ENCODE results near the gene MAP1S.

DNA sequence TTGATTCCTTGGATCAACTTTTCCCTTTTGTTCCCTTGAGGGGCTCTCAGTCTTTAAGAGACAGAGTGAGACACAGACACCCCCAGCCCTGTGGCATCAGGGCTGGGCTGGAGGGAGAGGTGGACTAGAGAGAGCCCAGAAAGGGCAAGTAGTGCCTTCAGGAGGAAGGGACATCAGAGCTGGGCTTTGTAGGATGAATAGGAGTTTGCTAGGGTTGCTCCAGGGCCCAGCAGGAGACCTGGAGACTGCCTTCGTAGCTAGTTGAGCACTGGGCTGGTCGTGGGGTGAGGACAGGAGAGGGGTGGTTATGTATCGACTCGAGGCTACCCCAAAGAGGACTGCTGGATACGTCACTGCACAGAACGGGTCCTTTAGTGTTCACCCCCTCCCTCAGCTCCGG is 5.4 kb downstream of the MAP1S start:
- no peak for TF ChIP-seq POLR2A (IDR thresholded peaks at IDR 0.05)
- TF ChIP-seq, protein P1, sequence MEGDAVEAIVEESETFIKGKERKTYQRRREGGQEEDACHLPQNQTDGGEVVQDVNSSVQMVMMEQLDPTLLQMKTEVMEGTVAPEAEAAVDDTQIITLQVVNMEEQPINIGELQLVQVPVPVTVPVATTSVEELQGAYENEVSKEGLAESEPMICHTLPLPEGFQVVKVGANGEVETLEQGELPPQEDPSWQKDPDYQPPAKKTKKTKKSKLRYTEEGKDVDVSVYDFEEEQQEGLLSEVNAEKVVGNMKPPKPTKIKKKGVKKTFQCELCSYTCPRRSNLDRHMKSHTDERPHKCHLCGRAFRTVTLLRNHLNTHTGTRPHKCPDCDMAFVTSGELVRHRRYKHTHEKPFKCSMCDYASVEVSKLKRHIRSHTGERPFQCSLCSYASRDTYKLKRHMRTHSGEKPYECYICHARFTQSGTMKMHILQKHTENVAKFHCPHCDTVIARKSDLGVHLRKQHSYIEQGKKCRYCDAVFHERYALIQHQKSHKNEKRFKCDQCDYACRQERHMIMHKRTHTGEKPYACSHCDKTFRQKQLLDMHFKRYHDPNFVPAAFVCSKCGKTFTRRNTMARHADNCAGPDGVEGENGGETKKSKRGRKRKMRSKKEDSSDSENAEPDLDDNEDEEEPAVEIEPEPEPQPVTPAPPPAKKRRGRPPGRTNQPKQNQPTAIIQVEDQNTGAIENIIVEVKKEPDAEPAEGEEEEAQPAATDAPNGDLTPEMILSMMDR (IDR thresholded peaks at IDR 0.05), result no peak

Measured in vagina (tissue), 2 donors.